ENCODE data around the gene ARHGAP10.

ARHGAP10 gene

GRCh38 chr4:147691820-147692219, 40.1 kb upstream of the ARHGAP10 start:
- CTCF ChIA-PET = interaction anchor here (1.0 to 2.0 kb wide), 2 partner anchors 17 to 175 kb away, joined by 3 to 17 read pairs; no protein-coding TSS in a partner anchor
- POLR2A ChIA-PET = no interaction called here
- no peak for TF ChIP-seq CTCF (IDR thresholded peaks at IDR 0.05; ENCODE audit: control extremely low read depth, extremely low read depth, low read depth, missing control alignments)
- no peak for DNase-seq (ENCODE audit: extremely low spot score)

GRCh38 chr4:147693218-147693617, 38.7 kb upstream of the ARHGAP10 start:
- no peak for DNase-seq (ENCODE audit: extremely low spot score)
- ChIA-PET CTCF (interaction anchor here (1.0 to 2.0 kb wide), 4 partner anchors 9 to 173 kb away, joined by 3 to 17 read pairs (median 6); partner anchors contain the start of gene PRMT9), POLR2A (no interaction called here)
- no peak for TF ChIP-seq CTCF (IDR thresholded peaks at IDR 0.05; ENCODE audit: control extremely low read depth, extremely low read depth, low read depth, missing control alignments)

GRCh38 chr4:147696866-147697265, 35.0 kb upstream of the ARHGAP10 start:
- TF ChIP-seq CTCF (IDR thresholded peaks at IDR 0.05; ENCODE audit: control extremely low read depth, extremely low read depth, low read depth, missing control alignments) = no peak
- no peak for DNase-seq (ENCODE audit: extremely low spot score)
- ChIA-PET CTCF (interaction anchor here (0.8 to 2.0 kb wide), 5 partner anchors 11 to 178 kb away, joined by 3 to 9 read pairs (median 5); no protein-coding TSS in a partner anchor), POLR2A (no interaction called here)

GRCh38 chr4:147704846-147705245, 27.0 kb upstream of the ARHGAP10 start:
- TF ChIP-seq CTCF (IDR thresholded peaks at IDR 0.05; ENCODE audit: control extremely low read depth, extremely low read depth, low read depth, missing control alignments) = no peak
- DNase-seq (ENCODE audit: extremely low spot score) = no peak
- ChIA-PET POLR2A (no interaction called here), CTCF (interaction anchor here (1.3 to 10.5 kb wide), 3 partner anchors 14 to 179 kb away, joined by 3 to 135 read pairs (median 6); no protein-coding TSS in a partner anchor)

GRCh38 chr4:147707892-147708672, 23.8 kb upstream of the ARHGAP10 start:
- peak; percentile 70 for TF ChIP-seq CTCF (IDR thresholded peaks at IDR 0.05; ENCODE audit: control extremely low read depth, extremely low read depth, low read depth, missing control alignments)
- peak; percentile 52 for DNase-seq (ENCODE audit: extremely low spot score)
- ChIA-PET CTCF (interaction anchor here (0.6 to 10.5 kb wide), 35 partner anchors 9 to 190 kb away, joined by 3 to 135 read pairs (median 4); partner anchors contain the start of genes ARHGAP10 and PRMT9), POLR2A (interaction anchor here (0.7 kb wide), 1 partner anchor 523 kb away, joined by 3 read pairs; no protein-coding TSS in a partner anchor)

- ChIA-PET POLR2A (no interaction called here), CTCF (interaction anchor here (0.6 to 10.5 kb wide), 8 partner anchors 13 to 1284 kb away, joined by 3 to 135 read pairs (median 3); no protein-coding TSS in a partner anchor)
- DNase-seq (ENCODE audit: extremely low spot score) = no peak
Measured at GRCh38 chr4:147709999-147710398, 21.9 kb upstream of the ARHGAP10 start.

More at GRCh38 chr4:147709999-147710398, 21.9 kb upstream of the ARHGAP10 start:
- no peak for TF ChIP-seq CTCF (IDR thresholded peaks at IDR 0.05; ENCODE audit: control extremely low read depth, extremely low read depth, low read depth, missing control alignments)

Data from GM10248 (cell line).